ENCODE results near the gene LRRC53. TPM values are rescaled to one million over a fixed set of nuclear protein-coding genes. Genes with fewer than 3 reads are reported as not detected.

Gene LRRC53
- total and polyA plus RNA-seq, 2 of the 4 experiments (the other 2 are of a cell fraction) = not detected

DNA sequence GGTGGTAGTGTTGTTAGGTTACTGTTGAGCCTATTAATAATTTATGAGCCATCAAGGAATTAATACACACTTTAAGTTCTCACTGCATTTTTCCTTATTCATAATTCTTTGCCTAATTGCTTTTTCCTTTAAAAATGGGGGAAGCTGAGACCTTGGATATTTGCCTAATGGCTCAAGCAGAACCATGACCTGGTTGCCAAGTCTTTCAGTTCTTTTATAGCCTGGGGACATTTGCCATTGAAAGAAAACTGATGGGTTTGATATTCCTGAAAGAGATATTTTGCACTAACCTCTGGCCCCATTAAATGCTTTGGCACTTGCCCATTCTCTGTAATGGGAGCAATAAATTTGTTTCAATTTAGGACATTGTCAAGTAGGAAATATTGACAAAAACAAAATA, 18.5 kb upstream of the LRRC53 start:
- Histone ChIP-seq H3K4me2 (ENCODE audit: low read depth, low read length) (no peak overlapping the region), H3K14ac (replicated peaks; ENCODE audit: low read depth, low read length) (no peak overlapping the region), H4K20me1 (ENCODE audit: insufficient read depth, low read length) (no peaks in the 10 kb centered on the region), H2AK5ac (ENCODE audit: low read depth, low read length) (no peak overlapping the region), H4K5ac (ENCODE audit: low read depth, low read length) (no peak overlapping the region), H2BK5ac (ENCODE audit: low read depth, low read length, poor library complexity, severe bottlenecking) (no peak overlapping the region), H3K36me3 (ENCODE audit: control insufficient read depth, insufficient read depth, low read length) (no peaks in the 10 kb centered on the region), H3K56ac (ENCODE audit: extremely low read depth, insufficient read depth, low read length) (no peak overlapping the region), H3K18ac (ENCODE audit: low read depth, low read length) (no peak overlapping the region), H2BK15ac (ENCODE audit: low read depth, low read length) (no peak overlapping the region), H3K79me1 (ENCODE audit: low read depth in 1 of 2, low read length in 2 of 2) (no peaks in the 10 kb centered on the region), H3K9me1 (ENCODE audit: insufficient read depth, low read length) (no peaks in the 10 kb centered on the region), H4K8ac (ENCODE audit: low read depth in 2 of 2, low read length in 2 of 2) (no peak overlapping the region), H3K27me3 (ENCODE audit: control insufficient read depth, insufficient read depth, low read length) (no peaks in the 10 kb centered on the region), H3K4ac (ENCODE audit: low read depth, low read length) (no peak overlapping the region), H2BK120ac (ENCODE audit: low read depth, low read length) (no peak overlapping the region), H3K27ac (ENCODE audit: insufficient read depth, low read length) (no peak overlapping the region), H3K4me1 (ENCODE audit: control insufficient read depth, insufficient read depth, low read length) (no peaks in the 10 kb centered on the region), H3K23ac (ENCODE audit: low read depth, low read length) (no peak overlapping the region), H4K91ac (ENCODE audit: insufficient read depth, low read depth, low read length) (no peak overlapping the region), H2AFZ (replicated peaks; ENCODE audit: low read length, poor library complexity) (no peak overlapping the region), H2BK20ac (ENCODE audit: low read depth, low read length) (no peak overlapping the region), H3K9ac (ENCODE audit: low read depth, low read length) (no peak overlapping the region), H3K9me3 (ENCODE audit: control insufficient read depth, insufficient read depth, low read length) (no peaks in the 10 kb centered on the region; the same call in 1 of the 2 replicates), H3K4me3 (ENCODE audit: insufficient read depth, low read depth, low read length) (no peak overlapping the region), H2AK9ac (replicated peaks; ENCODE audit: low read depth, low read length, poor library complexity) (no peak overlapping the region)
- in situ Hi-C loops (cut with MboI; ENCODE audit: low sequenced_read_pairs) = no loop called here
- intact Hi-C loops (cut with micrococcal nuclease) = no loop called here
- BruUV-seq (replicated peaks) = no TSS peak
- dilution Hi-C loops (cut with HindIII; ENCODE audit: low sequenced_read_pairs, unreplicated experiment) = no loop called here
- POLR2A ChIA-PET (ENCODE audit: unreplicated experiment) = no interaction called here
- TF ChIP-seq RAD21 (IDR thresholded peaks at IDR 0.05; ENCODE audit: low read length) = no peak
- no peak for TF ChIP-seq CEBPB (IDR thresholded peaks at IDR 0.05; ENCODE audit: low read depth, low read length)
- TF ChIP-seq NFE2L2 (IDR thresholded peaks at IDR 0.05; ENCODE audit: low read depth, low read length) = no peak
- TF ChIP-seq CTCF (conservative IDR thresholded peaks at IDR 0.05; ENCODE audit: low read depth, low read length) = no peak
- TF ChIP-seq MAFK (IDR thresholded peaks at IDR 0.05; ENCODE audit: low read depth, low read length) = no peak
- TF ChIP-seq MXI1 (IDR thresholded peaks at IDR 0.05; ENCODE audit: borderline replicate concordance, low read depth, low read length) = no peak
- no peak for TF ChIP-seq RCOR1 (IDR thresholded peaks at IDR 0.05; ENCODE audit: insufficient replicate concordance, low read length)
- TF ChIP-seq MAZ (IDR thresholded peaks at IDR 0.05; ENCODE audit: borderline replicate concordance, low read depth, low read length) = no peak
- TF ChIP-seq CHD1 (IDR thresholded peaks at IDR 0.05; ENCODE audit: low read depth, low read length) = no peak
- TF ChIP-seq, protein P1, sequence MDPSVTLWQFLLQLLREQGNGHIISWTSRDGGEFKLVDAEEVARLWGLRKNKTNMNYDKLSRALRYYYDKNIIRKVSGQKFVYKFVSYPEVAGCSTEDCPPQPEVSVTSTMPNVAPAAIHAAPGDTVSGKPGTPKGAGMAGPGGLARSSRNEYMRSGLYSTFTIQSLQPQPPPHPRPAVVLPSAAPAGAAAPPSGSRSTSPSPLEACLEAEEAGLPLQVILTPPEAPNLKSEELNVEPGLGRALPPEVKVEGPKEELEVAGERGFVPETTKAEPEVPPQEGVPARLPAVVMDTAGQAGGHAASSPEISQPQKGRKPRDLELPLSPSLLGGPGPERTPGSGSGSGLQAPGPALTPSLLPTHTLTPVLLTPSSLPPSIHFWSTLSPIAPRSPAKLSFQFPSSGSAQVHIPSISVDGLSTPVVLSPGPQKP (IDR thresholded peaks at IDR 0.05; ENCODE audit: borderline replicate concordance, low read depth, low read length) = no peak
- TF ChIP-seq FOS (IDR thresholded peaks at IDR 0.05; ENCODE audit: low read depth, low read length) = no peak
- TF ChIP-seq POLR2A (IDR thresholded peaks at IDR 0.05; ENCODE audit: low read depth, low read length) = no peak
- TF ChIP-seq USF2 (IDR thresholded peaks at IDR 0.05; ENCODE audit: low read depth, low read length) = no peak
- no peak for TF ChIP-seq BHLHE40 (IDR thresholded peaks at IDR 0.05; ENCODE audit: low read depth, low read length)
- no peak for ATAC-seq (ENCODE audit: low read depth)
- DNase-seq = no peak
- CTCF ChIA-PET = interaction anchor here (0.6 kb wide), 1 partner anchor 1814 kb away, joined by 3 read pairs; no protein-coding TSS in a partner anchor
